HG02623 (cell line): ENCODE results near the gene OR5L1.

Experiments
- ATAC-seq: cut with Tn5 transposase; IDR thresholded peaks from one replicate; pipeline ENCODE4 v1.9.1; 2021; ENCODE audit warnings: moderate library complexity; ENCODE audit not compliant: unreplicated experiment

OR5L1 gene

GRCh38 chr11:55811067-55811466, at the start of gene OR5L1:
TSS of gene OR5L1 (plus strand) at chr11:55811367. CDS start at chr11:55811467, 100 bp downstream.
- no peak for ATAC-seq

- ATAC-seq, result no peak
Observed at GRCh38 chr11:55773138-55773537, 38.0 kb upstream of the OR5L1 start, which contains the start of gene OR5D13. TSS of gene OR5D13 (plus strand) at chr11:55773438. CDS start at chr11:55773438, 0 bp downstream.

- ATAC-seq, result no peak
Observed at GRCh38 chr11:55791606-55792005, 19.6 kb upstream of the OR5L1 start.

GRCh38 chr11:55793321-55793720, 17.8 kb upstream of the OR5L1 start:
- no peak for ATAC-seq

- no peak for ATAC-seq
Observed at GRCh38 chr11:55795256-55795655, 15.9 kb upstream of the OR5L1 start, which contains the start of gene OR5D14. TSS of gene OR5D14 (plus strand) at chr11:55795556. CDS start at chr11:55795556, 0 bp downstream.

- no peak for ATAC-seq
Observed at GRCh38 chr11:55806248-55806647, 4.9 kb upstream of the OR5L1 start.

- no peak for ATAC-seq
Observed at GRCh38 chr11:55819330-55819729, 8.2 kb downstream of the OR5L1 start, which contains the start of gene OR5D18. TSS of gene OR5D18 (plus strand) at chr11:55819630. CDS start at chr11:55819630, 0 bp downstream.

GRCh38 chr11:55826919-55827318, 15.8 kb downstream of the OR5L1 start, which contains the start of gene OR5L2:
TSS of gene OR5L2 (plus strand) at chr11:55827219. CDS start at chr11:55827219, 0 bp downstream.
- ATAC-seq, result no peak

GRCh38 chr11:55838452-55838851, 27.3 kb downstream of the OR5L1 start, which contains the start of gene OR5D16:
TSS of gene OR5D16 (plus strand) at chr11:55838752. CDS start at chr11:55838752, 0 bp downstream.
- no peak for ATAC-seq

- ATAC-seq, result no peak
Observed at GRCh38 chr11:55847453-55847852, 36.3 kb downstream of the OR5L1 start.

GRCh38 chr11:55849037-55849436, 37.9 kb downstream of the OR5L1 start:
- no peak for ATAC-seq

- no peak for ATAC-seq
Observed at GRCh38 chr11:55852141-55852540, 41.0 kb downstream of the OR5L1 start.

GRCh38 chr11:55854704-55855103, 43.5 kb downstream of the OR5L1 start:
- ATAC-seq, result no peak
